ENCODE results near the gene SOWAHC. TPM values are rescaled to one million over a fixed set of nuclear protein-coding genes. Genes with fewer than 3 reads are reported as not detected.

Gene SOWAHC
- total and polyA plus RNA-seq, 2 of the 13 experiments (the other 11 are each of a cell fraction or from before 2014, with no cell fraction given), result 21.2 to 22.5 TPM

DNA sequence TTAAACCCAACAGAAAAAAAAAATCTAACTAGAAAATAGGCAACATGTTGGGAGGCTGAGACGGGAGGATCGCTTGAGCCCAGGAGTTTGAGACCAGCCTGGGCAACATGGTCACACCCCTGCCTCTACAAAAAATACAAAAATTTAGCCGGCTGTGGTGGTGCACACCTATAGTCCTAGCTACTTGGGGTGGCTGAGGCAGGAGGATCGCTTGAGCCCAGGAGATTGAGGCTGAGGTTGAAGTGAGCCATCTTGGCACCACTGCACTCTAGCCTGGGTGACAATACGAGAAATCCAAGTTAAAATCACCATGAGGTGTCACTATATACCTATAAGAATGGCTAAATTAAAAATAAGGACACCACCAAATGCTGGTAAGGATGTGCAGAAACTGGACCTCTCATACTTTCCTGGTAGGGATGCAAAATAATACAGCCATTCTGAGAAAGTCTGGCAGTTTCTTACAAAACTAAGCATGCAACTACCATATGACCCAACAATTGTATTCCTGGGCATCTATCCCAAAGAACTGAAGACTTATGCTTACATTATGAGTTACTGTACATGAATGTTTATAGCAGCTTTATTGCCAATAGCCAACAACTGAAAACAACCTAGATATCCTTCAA is 2.6 kb upstream of the SOWAHC start:
- H2AFZ ChIP-seq (ENCODE audit: low read length), result no peak overlapping the region
- no peaks in the 10 kb centered on the region; a peak in 1 of 5 replicates for H3K27me3 ChIP-seq (ENCODE audit: control insufficient read depth in 1 of 2, insufficient read depth in 2 of 2, low read length in 2 of 2)
- peaks cover 49% of the 10 kb centered on the region for H3K4me1 ChIP-seq (ENCODE audit: insufficient read depth, low read length)
- peak overlapping the region; percentile 77 for H3K4me2 ChIP-seq (ENCODE audit: low read depth, low read length)
- no peak for ATAC-seq
- CTCF ChIA-PET (ENCODE audit: low intra/inter-chr PET ratio, low total read pairs), result interaction anchor here (0.7 to 2.8 kb wide), 4 partner anchors 51 to 125 kb away, joined by 3 to 10 read pairs (median 5); no protein-coding TSS in a partner anchor
- H3K79me2 ChIP-seq (ENCODE audit: insufficient read depth, low read length), result peaks cover 92% of the 10 kb centered on the region
- peaks cover 21% of the 10 kb centered on the region for H4K20me1 ChIP-seq (ENCODE audit: insufficient read depth, low read length)
- no peak overlapping the region for H3K27ac ChIP-seq (ENCODE audit: extremely low read length, insufficient read depth, low read length)
- BruUV-seq (replicated peaks), result no TSS peak
- intact Hi-C loops (cut with micrococcal nuclease; ENCODE audit: unreplicated experiment), result loop anchor here (2.0 kb wide), 1 partner anchor 51 kb away; no protein-coding TSS in a partner anchor
- in situ Hi-C loops (cut with HindIII; ENCODE audit: extremely low pct_ligation_motif_present, low pct_unique_long_range_greater_than_20kb), result no loop called here
- H3K9me3 ChIP-seq (ENCODE audit: low read length), result no peaks in the 10 kb centered on the region
- POLR2A ChIA-PET, result interaction anchor here (1.6 to 5.1 kb wide), 2 partner anchors 33 to 102 kb away, joined by 8 to 31 read pairs; no protein-coding TSS in a partner anchor
- WGBS (ENCODE audit: low lambda C conversion rate), result 77% methylated on average over 5 of the region's 5 CpGs
- FAIRE-seq, result no peak
- H3K9ac ChIP-seq (ENCODE audit: insufficient read depth, low read depth, low read length), result peak overlapping the region; percentile 93
- peak; percentile 35 for DNase-seq (ENCODE audit: low spot score)
- peak overlapping the region; percentile 78 to 100 (median 94) for H3K4me3 ChIP-seq (replicated peaks in 1 of 3; ENCODE audit: insufficient read depth in 1 of 3, low read depth in 2 of 3, low read length in 3 of 3)
- H3K36me3 ChIP-seq (replicated peaks in 1 of 2; ENCODE audit: control insufficient read depth in 1 of 2, insufficient read depth in 2 of 2, low read length in 2 of 2), result peaks cover 0 to 2% of the 10 kb centered on the region in 2 experiments; a peak in 1 of 5 replicates
- TF ChIP-seq RBFOX2 (IDR thresholded peaks at IDR 0.05; ENCODE audit: low read depth, low read length) (0 out of 2 replicates have a peak, but pooled peaks have one; percentile 25), ZNF136 (CRISPR knock-in tag; IDR thresholded peaks at IDR 0.05; ENCODE audit: low read depth) (no peak), TAF15 (IDR thresholded peaks at IDR 0.05; ENCODE audit: low read depth, low read length, poor library complexity, severe bottlenecking) (no peak), ATF5 (CRISPR knock-in tag; IDR thresholded peaks at IDR 0.05; ENCODE audit: low read depth) (no peak), TMF1 (CRISPR knock-in tag; IDR thresholded peaks at IDR 0.05; ENCODE audit: low read depth) (no peak), NCOA5 (CRISPR knock-in tag; IDR thresholded peaks at IDR 0.05) (no peak), SRSF9 (IDR thresholded peaks at IDR 0.05; ENCODE audit: borderline replicate concordance, insufficient read depth, low read depth, low read length, poor library complexity, severe bottlenecking) (no peak), CSRNP1 (CRISPR knock-in tag; IDR thresholded peaks at IDR 0.05) (no peak), ZHX1 (CRISPR knock-in tag; IDR thresholded peaks at IDR 0.05; ENCODE audit: low read depth) (no peak), RFXANK (CRISPR knock-in tag; IDR thresholded peaks at IDR 0.05) (0 out of 2 replicates have a peak, but pooled peaks have one; percentile 38), MTF2 (CRISPR knock-in tag; IDR thresholded peaks at IDR 0.05; ENCODE audit: borderline replicate concordance) (no peak), ZSCAN31 (CRISPR knock-in tag; IDR thresholded peaks at IDR 0.05; ENCODE audit: low read depth) (no peak), NKX3-1 (CRISPR knock-in tag; IDR thresholded peaks at IDR 0.05) (no peak), KLF16 (CRISPR knock-in tag; IDR thresholded peaks at IDR 0.05) (no peak), ZKSCAN5 (CRISPR knock-in tag; IDR thresholded peaks at IDR 0.05) (no peak), TBX3 (IDR thresholded peaks at IDR 0.05; ENCODE audit: borderline replicate concordance) (no peak), HOXA3 (CRISPR knock-in tag; IDR thresholded peaks at IDR 0.05) (no peak), MIER2 (CRISPR knock-in tag; IDR thresholded peaks at IDR 0.05) (no peak), TOPORS (CRISPR knock-in tag; IDR thresholded peaks at IDR 0.05) (no peak), ZNF7 (CRISPR knock-in tag; IDR thresholded peaks at IDR 0.05) (peak; percentile 27; the same call in 1 of the 2 replicates)
